Measurements from ENCODE around the gene ARHGEF17.

- TF ChIP-seq REST (IDR thresholded peaks at IDR 0.05) (no peak), CTCF (IDR thresholded peaks at IDR 0.05) (no peak), HOXA7 (CRISPR knock-in tag; IDR thresholded peaks at IDR 0.05) (no peak), POLR2A (IDR thresholded peaks at IDR 0.05; ENCODE audit: low read length) (no peak), USF2 (IDR thresholded peaks at IDR 0.05) (no peak), MAX (IDR thresholded peaks at IDR 0.05) (no peak), KDM1A (IDR thresholded peaks at IDR 0.05; ENCODE audit: low read depth) (no peak), JUNB (IDR thresholded peaks at IDR 0.05) (no peak), CHD4 (IDR thresholded peaks at IDR 0.05; ENCODE audit: borderline replicate concordance) (no peak), TP53 (CRISPR knock-in tag; IDR thresholded peaks at IDR 0.05) (no peak)
Measured at GRCh38 chr11:73293356-73293936, 14.6 kb upstream of the ARHGEF17 start.

All from A549 (cell line).